Neuronal stem cell (in vitro differentiated cells): Measurements from ENCODE around the gene STARD3NL.
"Not testable (repeated sequence)": the region's sequence is repeated elsewhere in the genome, so short reads cannot be mapped to it uniquely, and the experiment has no call there.

Experiments
- DNase-seq: peaks from one replicate; pipeline ENCODE4 v3.0.0-alpha.2; 2013; ENCODE audit warnings: low spot score
- H2AFZ ChIP-seq: one replicate; pipeline ENCODE4 v1.6.1; 2013; ENCODE audit warnings: mild to moderate bottlenecking, low read length, inconsistent platforms
- H2AK5ac ChIP-seq: 2 replicates; pipeline ENCODE4 v1.6.1; 2013; ENCODE audit warnings: low read depth, mild to moderate bottlenecking, inconsistent platforms, low read length, moderate library complexity, mixed read lengths
- H2BK120ac ChIP-seq: 2 replicates; pipeline ENCODE4 v1.6.1; 2013; ENCODE audit warnings: low read depth, mild to moderate bottlenecking, inconsistent platforms, low read length, moderate library complexity, mixed read lengths
- H2BK12ac ChIP-seq: one replicate; pipeline ENCODE4 v1.6.1; 2013; ENCODE audit warnings: low read length, inconsistent platforms
- H2BK15ac ChIP-seq: 2 replicates; pipeline ENCODE4 v1.6.1; 2013; ENCODE audit warnings: mild to moderate bottlenecking, low read length, inconsistent platforms, mixed read lengths
- H2BK5ac ChIP-seq: one replicate; pipeline ENCODE4 v1.6.1; 2013; ENCODE audit warnings: inconsistent platforms, mild to moderate bottlenecking, low read length, moderate library complexity
- H3K14ac ChIP-seq: one replicate; pipeline ENCODE4 v1.6.1; 2013; ENCODE audit warnings: low read length, inconsistent platforms
- H3K18ac ChIP-seq: 2 replicates; pipeline ENCODE4 v1.6.1; 2013; ENCODE audit warnings: low read length, inconsistent platforms
- H3K23ac ChIP-seq: 2 replicates; pipeline ENCODE4 v1.6.1; 2013; ENCODE audit warnings: low read depth, mild to moderate bottlenecking, mixed read lengths, low read length, inconsistent platforms; ENCODE audit not compliant: poor library complexity
- H3K27ac ChIP-seq: replicated peaks from 3 replicates; pipeline ENCODE4 v1.5.1; 2013; ENCODE audit warnings: low read length, inconsistent platforms
- H3K27me3 ChIP-seq, 3 experiments: 2 replicates each; pipeline ENCODE4 v1.6.1; 2013; ENCODE audit warnings: low read length in 3 of 3, mild to moderate bottlenecking in 2 of 3, inconsistent platforms in 1 of 3, low read depth in 1 of 3, mixed read lengths in 1 of 3, moderate library complexity in 1 of 3; ENCODE audit not compliant: control insufficient read depth in 3 of 3, insufficient read depth in 3 of 3
- H3K36me3 ChIP-seq, 2 donors: replicated peaks in 1 of 2; 2 replicates each; pipeline ENCODE4 v1.6.1; 2013; ENCODE audit warnings: low read length in 2 of 2; ENCODE audit not compliant: control insufficient read depth in 2 of 2, insufficient read depth in 2 of 2
- H3K4ac ChIP-seq: 2 replicates; pipeline ENCODE4 v1.6.1; 2013; ENCODE audit warnings: inconsistent platforms, mild to moderate bottlenecking, low read length, moderate library complexity
- H3K4me1 ChIP-seq, 2 donors: 1 replicate in 1 of 2; 2 replicates in 1 of 2; pipeline ENCODE4 v1.6.1; 2013; ENCODE audit warnings: low read length in 2 of 2, low read depth in 1 of 2; ENCODE audit not compliant: control insufficient read depth in 2 of 2, insufficient read depth in 1 of 2
- H3K4me2 ChIP-seq: one replicate; pipeline ENCODE4 v1.6.1; 2013; ENCODE audit warnings: mild to moderate bottlenecking, low read length, inconsistent platforms; ENCODE audit not compliant: insufficient read depth, poor library complexity, severe bottlenecking
- H3K4me3 ChIP-seq, 2 donors: 2 replicates each; pipeline ENCODE4 v1.5.1; 2013; ENCODE audit warnings: low read length in 2 of 2, mild to moderate bottlenecking in 2 of 2, inconsistent platforms in 1 of 2, moderate library complexity in 1 of 2
- H3K79me1 ChIP-seq: one replicate; pipeline ENCODE4 v1.6.1; 2013; ENCODE audit warnings: low read depth, mild to moderate bottlenecking, inconsistent platforms, low read length, moderate library complexity
- H3K9ac ChIP-seq: one replicate; pipeline ENCODE4 v1.6.1; 2013; ENCODE audit warnings: mild to moderate bottlenecking, low read depth, low read length, inconsistent platforms; ENCODE audit not compliant: poor library complexity
- H3K9me3 ChIP-seq, 2 donors: replicated peaks in 1 of 2; 2 replicates each; pipeline versions ENCODE3 to v1.6.1; 2013; ENCODE audit warnings: low read length in 2 of 2, mild to moderate bottlenecking in 2 of 2, inconsistent platforms in 1 of 2, low read depth in 1 of 2, mixed read lengths in 1 of 2, moderate library complexity in 1 of 2; ENCODE audit not compliant: control insufficient read depth in 2 of 2, insufficient read depth in 1 of 2
- H4K8ac ChIP-seq: one replicate; pipeline ENCODE4 v1.6.1; 2013; ENCODE audit warnings: low read depth, mild to moderate bottlenecking, inconsistent platforms, low read length, moderate library complexity
- H4K91ac ChIP-seq: one replicate; pipeline ENCODE4 v1.6.1; 2013; ENCODE audit warnings: low read length, low read depth, mild to moderate bottlenecking, inconsistent platforms; ENCODE audit not compliant: poor library complexity
- WGBS, 2 donors: extraction: QIAGEN DNeasy Blood & Tissue Kit; methylation state at CpG; one replicate each; pipeline ENCODE4 v1.1.7; 2013; ENCODE audit warnings: missing lambda C conversion rate in 2 of 2, mixed read lengths in 1 of 2; ENCODE audit not compliant: insufficient read length in 2 of 2, insufficient replicate concordance in 1 of 2; ENCODE audit errors: extremely low coverage in 2 of 2; 5-methylcytosine and 5-hydroxymethylcytosine counted together

STARD3NL gene

GRCh38 chr7:38175547-38175946, 2.5 kb upstream of the STARD3NL start:
- H3K27ac ChIP-seq, H2BK12ac ChIP-seq, H3K79me1 ChIP-seq, H2BK5ac ChIP-seq, H3K23ac ChIP-seq, H2AK5ac ChIP-seq, H3K27me3 ChIP-seq, H3K9me3 ChIP-seq, H3K9ac ChIP-seq, H2BK120ac ChIP-seq, H3K36me3 ChIP-seq, H4K91ac ChIP-seq, H2AFZ ChIP-seq, H2BK15ac ChIP-seq, H4K8ac ChIP-seq, H3K4me3 ChIP-seq, H3K14ac ChIP-seq, H3K4me2 ChIP-seq, H3K4ac ChIP-seq, H3K18ac ChIP-seq, DNase-seq: not testable (repeated sequence)
- no CpG with 5 or more reads among the region's 9 CpGs for WGBS, 2 donors
- peaks cover 5 to 14% of the 10 kb centered on the region in 2 donors for H3K4me1 ChIP-seq

GRCh38 chr7:38177621-38178003, 433 bp upstream of the STARD3NL start:
- H2BK15ac ChIP-seq = no peak overlapping the region
- H3K27ac ChIP-seq = peak overlapping the region; percentile 80
- no CpG with 5 or more reads among the region's 15 CpGs for WGBS, 2 donors

GRCh38 chr7:38178695-38179344, 775 bp downstream of the STARD3NL start:
- Histone ChIP-seq H3K14ac (no peak overlapping the region), H4K91ac (no peak overlapping the region), H3K23ac (peak overlapping the region; percentile 48), H2BK120ac (no peak overlapping the region), H3K9ac (peak overlapping the region; percentile 88), H2BK5ac (peak overlapping the region; percentile 93), H4K8ac (no peak overlapping the region), H3K4me3 (peak overlapping the region; percentile 87 to 91), H3K9me3 (peaks cover 0 to 4% of the 10 kb centered on the region in 2 donors), H3K36me3 (peaks cover 0 to 30% of the 10 kb centered on the region in 2 donors), H3K27ac (peak overlapping the region; percentile 62), H2AFZ (peak overlapping the region; percentile 96), H2BK15ac (peak overlapping the region; percentile 65), H3K4ac (no peak overlapping the region), H3K18ac (peak overlapping the region; percentile 93), H2BK12ac (no peak overlapping the region), H3K27me3 (no peaks in the 10 kb centered on the region), H3K4me2 (peak overlapping the region; percentile 41), H3K4me1 (peaks cover 8 to 16% of the 10 kb centered on the region in 2 donors), H2AK5ac (no peak overlapping the region), H3K79me1 (peaks cover 5% of the 10 kb centered on the region)
- no CpG with 5 or more reads among the region's 15 CpGs for WGBS, 2 donors
- DNase-seq = peak; percentile 12

More at GRCh38 chr7:38177621-38178003, 433 bp upstream of the STARD3NL start:
- Histone ChIP-seq H4K8ac (no peak overlapping the region), H3K4ac (no peak overlapping the region), H2BK12ac (no peak overlapping the region), H3K4me1 (peaks cover 8 to 16% of the 10 kb centered on the region in 2 donors), H2BK120ac (no peak overlapping the region), H3K9ac (no peak overlapping the region), H3K27me3 (no peaks in the 10 kb centered on the region), H4K91ac (no peak overlapping the region), H3K4me3 (peak overlapping the region; percentile 85 to 87), H3K9me3 (no peaks in the 10 kb centered on the region), H3K14ac (no peak overlapping the region), H3K36me3 (peaks cover 0 to 18% of the 10 kb centered on the region in 2 donors), H2AK5ac (no peak overlapping the region), H3K4me2 (peak overlapping the region; percentile 45), H3K23ac (no peak overlapping the region), H3K18ac (peak overlapping the region; percentile 5), H2BK5ac (no peak overlapping the region), H3K79me1 (peaks cover 5% of the 10 kb centered on the region), H2AFZ (peak overlapping the region; percentile 78)
- DNase-seq = no peak

GRCh38 chr7:38179776-38180226, 1.8 kb downstream of the STARD3NL start:
- Histone ChIP-seq H3K27ac (no peak overlapping the region), H2AK5ac (no peak overlapping the region), H3K18ac (no peak overlapping the region), H2BK5ac (no peak overlapping the region), H3K79me1 (peaks cover 5% of the 10 kb centered on the region), H3K4me3 (peak overlapping the region in 1 of 2 donors; percentile 87), H3K4me2 (no peak overlapping the region), H4K91ac (no peak overlapping the region), H3K4me1 (peaks cover 8 to 16% of the 10 kb centered on the region in 2 donors), H3K36me3 (peaks cover 0 to 37% of the 10 kb centered on the region in 2 donors), H3K14ac (no peak overlapping the region), H3K9me3 (peaks cover 0 to 10% of the 10 kb centered on the region in 2 donors), H3K27me3 (no peaks in the 10 kb centered on the region), H2AFZ (no peak overlapping the region), H2BK12ac (no peak overlapping the region), H3K9ac (no peak overlapping the region), H2BK15ac (no peak overlapping the region), H3K23ac (no peak overlapping the region), H2BK120ac (no peak overlapping the region), H4K8ac (no peak overlapping the region), H3K4ac (no peak overlapping the region)
- DNase-seq = no peak
- WGBS, 2 donors = no CpG with 5 or more reads among the region's 2 CpGs
